OCI-LY3 (cell line): ENCODE results near the gene HECW1.

Experiments used
- H2AFZ ChIP-seq: fragments of 200-600, 300-600 bp; shearing (Covaris generic); 2 replicates; pipeline ENCODE4 v1.6.0; 2014; ENCODE audit warnings: antibody characterized with exemption, low read depth, low read length
- H3K27ac ChIP-seq: fragments of 200-600, 300-600 bp; sonication (generic); 2 replicates; pipeline ENCODE4 v1.5.1; 2014; ENCODE audit warnings: mild to moderate bottlenecking, low read length, moderate library complexity, mixed read lengths
- H3K27me3 ChIP-seq: fragments of 200-600, 300-600 bp; sonication (generic); 2 replicates; pipeline ENCODE4 v1.6.1; 2014; ENCODE audit warnings: low read depth, low read length, mixed read lengths
- H3K36me3 ChIP-seq: fragments of 200-600, 300-600 bp; sonication (generic); replicated peaks from 2 replicates; pipeline ENCODE3; 2014; ENCODE audit warnings: low read depth, low read length, mixed read lengths
- H3K4me1 ChIP-seq: fragments of 300-600, 200-600 bp; sonication (generic); 2 replicates; pipeline ENCODE4 v1.6.1; 2014; ENCODE audit warnings: low read length, mixed read lengths
- H3K4me2 ChIP-seq: fragments of 200-600, 300-600 bp; sonication (generic); 2 replicates; pipeline ENCODE4 v1.6.1; 2014; ENCODE audit warnings: low read length, mixed read lengths
- H3K4me3 ChIP-seq: fragments of 300-600, 200-600 bp; sonication (generic); 2 replicates; pipeline ENCODE4 v1.5.1; 2014; ENCODE audit warnings: antibody characterized with exemption, mild to moderate bottlenecking, low read length, moderate library complexity
- H3K79me2 ChIP-seq: fragments of 300-600, 200-600 bp; shearing (Covaris generic); 2 replicates; pipeline ENCODE4 v1.6.1; 2014; ENCODE audit warnings: mild to moderate bottlenecking, low read length, mixed read lengths
- H3K9ac ChIP-seq: fragments of 300-600, 200-600 bp; shearing (Covaris generic); 2 replicates; pipeline ENCODE4 v1.6.0; 2014; ENCODE audit warnings: mild to moderate bottlenecking, low read length, moderate library complexity
- H3K9me3 ChIP-seq: fragments of 200-600, 300-600 bp; shearing (Covaris generic); 2 replicates; pipeline ENCODE4 v1.6.1; 2014; ENCODE audit warnings: low read length, mixed read lengths; ENCODE audit not compliant: insufficient read depth
- H4K20me1 ChIP-seq: fragments of 200-600, 300-600 bp; sonication (generic); 2 replicates; pipeline ENCODE4 v1.6.1; 2016; ENCODE audit warnings: low read length, mixed read lengths; ENCODE audit not compliant: insufficient read depth
- EZH2phosphoT487 ChIP-seq: fragments of 200-600 bp; shearing (Covaris generic); IDR thresholded peaks from 2 replicates; pipeline ENCODE4 v1.6.1; 2018; ENCODE audit warnings: antibody characterized with exemption, mixed run types, low read depth
- TF ChIP-seq, protein P1 (sequence below): fragments of 200-600, 300-600 bp; sonication (generic); IDR thresholded peaks from 2 replicates; pipeline ENCODE4 v1.5.1; 2014; ENCODE audit warnings: antibody characterized with exemption, low read length, low read depth

Gene HECW1

DNA sequence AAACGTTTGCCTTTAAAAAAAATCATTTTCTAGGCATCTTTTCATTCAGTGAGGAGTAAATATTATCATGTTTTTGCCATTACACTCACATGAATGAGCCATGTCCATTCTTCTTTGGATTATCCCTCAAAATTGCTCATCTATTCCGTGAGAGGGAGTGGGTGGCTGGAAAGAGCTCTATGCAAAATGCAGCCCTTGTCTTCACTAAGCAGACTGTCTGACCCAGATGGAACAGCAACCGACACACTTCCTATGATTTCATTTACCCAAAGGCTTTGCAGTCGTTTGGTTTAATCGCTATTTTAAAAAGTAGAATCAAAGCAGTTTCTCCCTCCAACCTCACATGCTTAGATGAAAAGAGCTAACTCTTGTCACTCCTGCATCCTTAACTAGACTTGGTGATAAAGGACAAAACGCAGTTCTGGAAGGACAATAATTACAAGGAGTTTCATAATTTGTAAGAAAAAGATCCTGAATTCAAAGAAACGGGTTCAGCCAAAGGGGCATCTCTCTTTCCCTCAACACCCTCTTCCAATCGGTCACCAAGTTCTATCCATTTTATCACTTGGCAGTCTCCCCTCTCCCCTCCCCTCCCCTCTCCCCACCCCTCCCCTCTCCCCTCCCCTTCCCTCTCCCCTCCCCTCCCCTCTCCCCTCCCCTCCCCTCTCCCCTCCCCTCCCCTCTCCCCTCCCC lies 272.3 kb downstream of the HECW1 start:
- H4K20me1 ChIP-seq: no peaks in the 10 kb centered on the region
- H3K4me3 ChIP-seq: no peak overlapping the region
- H3K9me3 ChIP-seq: peaks cover 7% of the 10 kb centered on the region; the same call in 1 of the 2 replicates
- no peak overlapping the region for H3K9ac ChIP-seq
- TF ChIP-seq, protein P1, sequence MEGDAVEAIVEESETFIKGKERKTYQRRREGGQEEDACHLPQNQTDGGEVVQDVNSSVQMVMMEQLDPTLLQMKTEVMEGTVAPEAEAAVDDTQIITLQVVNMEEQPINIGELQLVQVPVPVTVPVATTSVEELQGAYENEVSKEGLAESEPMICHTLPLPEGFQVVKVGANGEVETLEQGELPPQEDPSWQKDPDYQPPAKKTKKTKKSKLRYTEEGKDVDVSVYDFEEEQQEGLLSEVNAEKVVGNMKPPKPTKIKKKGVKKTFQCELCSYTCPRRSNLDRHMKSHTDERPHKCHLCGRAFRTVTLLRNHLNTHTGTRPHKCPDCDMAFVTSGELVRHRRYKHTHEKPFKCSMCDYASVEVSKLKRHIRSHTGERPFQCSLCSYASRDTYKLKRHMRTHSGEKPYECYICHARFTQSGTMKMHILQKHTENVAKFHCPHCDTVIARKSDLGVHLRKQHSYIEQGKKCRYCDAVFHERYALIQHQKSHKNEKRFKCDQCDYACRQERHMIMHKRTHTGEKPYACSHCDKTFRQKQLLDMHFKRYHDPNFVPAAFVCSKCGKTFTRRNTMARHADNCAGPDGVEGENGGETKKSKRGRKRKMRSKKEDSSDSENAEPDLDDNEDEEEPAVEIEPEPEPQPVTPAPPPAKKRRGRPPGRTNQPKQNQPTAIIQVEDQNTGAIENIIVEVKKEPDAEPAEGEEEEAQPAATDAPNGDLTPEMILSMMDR: no peak
- no peaks in the 10 kb centered on the region for H3K36me3 ChIP-seq
- H3K79me2 ChIP-seq: no peaks in the 10 kb centered on the region
- H3K4me1 ChIP-seq: no peaks in the 10 kb centered on the region
- H3K4me2 ChIP-seq: no peak overlapping the region
- H3K27ac ChIP-seq: no peak overlapping the region
- H2AFZ ChIP-seq: no peak overlapping the region
- no peaks in the 10 kb centered on the region; the same call in none of the 2 replicates for H3K27me3 ChIP-seq

- Histone ChIP-seq H3K4me3 (no peak overlapping the region), H4K20me1 (no peaks in the 10 kb centered on the region), H3K36me3 (no peaks in the 10 kb centered on the region), H3K27me3 (no peaks in the 10 kb centered on the region; the same call in none of the 2 replicates), H3K4me1 (no peaks in the 10 kb centered on the region), H2AFZ (no peak overlapping the region), H3K79me2 (no peaks in the 10 kb centered on the region), H3K4me2 (no peak overlapping the region), H3K9me3 (peaks cover 7% of the 10 kb centered on the region; the same call in 1 of the 2 replicates), H3K9ac (no peak overlapping the region), H3K27ac (no peak overlapping the region)
- TF ChIP-seq, protein P1: no peak
- TF ChIP-seq EZH2phosphoT487: no peak
Measured at GRCh38 chr7:43385309-43385680, 272.8 kb downstream of the HECW1 start.

- no peaks in the 10 kb centered on the region; the same call in none of the 2 replicates for H3K27me3 ChIP-seq
- H3K4me1 ChIP-seq: no peaks in the 10 kb centered on the region
- no peaks in the 10 kb centered on the region for H4K20me1 ChIP-seq
- no peak overlapping the region for H2AFZ ChIP-seq
- H3K36me3 ChIP-seq: no peaks in the 10 kb centered on the region
- no peak overlapping the region for H3K9ac ChIP-seq
- H3K4me2 ChIP-seq: no peak overlapping the region
- H3K4me3 ChIP-seq: no peak overlapping the region
- H3K9me3 ChIP-seq: peaks cover 7% of the 10 kb centered on the region; the same call in 1 of the 2 replicates
- no peaks in the 10 kb centered on the region for H3K79me2 ChIP-seq
- no peak for TF ChIP-seq EZH2phosphoT487
- TF ChIP-seq, protein P1: no peak
- H3K27ac ChIP-seq: no peak overlapping the region
Measured at GRCh38 chr7:43385856-43386255, 273.4 kb downstream of the HECW1 start.

GRCh38 chr7:43387932-43388331 lies 275.5 kb downstream of the HECW1 start:
- Histone ChIP-seq H3K79me2 (no peaks in the 10 kb centered on the region), H3K4me2 (no peak overlapping the region), H3K4me3 (no peak overlapping the region), H3K4me1 (no peaks in the 10 kb centered on the region), H3K27ac (no peak overlapping the region), H3K36me3 (no peaks in the 10 kb centered on the region), H3K9me3 (peaks cover 7% of the 10 kb centered on the region; the same call in 1 of the 2 replicates), H3K27me3 (no peaks in the 10 kb centered on the region; the same call in none of the 2 replicates), H3K9ac (no peak overlapping the region), H2AFZ (no peak overlapping the region), H4K20me1 (no peaks in the 10 kb centered on the region)
- no peak for TF ChIP-seq EZH2phosphoT487
- TF ChIP-seq, protein P1: no peak
